Rectal smooth muscle tissue (tissue), 1 donor: ENCODE measurements around the gene CDH2.

Experiments used
- H3K27ac ChIP-seq: one replicate; pipeline ENCODE4 v1.7.0; 2013; ENCODE audit warnings: low read depth, low read length, inconsistent platforms
- H3K27me3 ChIP-seq: one replicate; pipeline ENCODE4 v1.7.0; 2013; ENCODE audit warnings: low read length; ENCODE audit not compliant: control insufficient read depth, insufficient read depth
- H3K36me3 ChIP-seq: one replicate; pipeline ENCODE4 v1.7.0; 2013; ENCODE audit warnings: low read length; ENCODE audit not compliant: control insufficient read depth, insufficient read depth
- H3K4me1 ChIP-seq: one replicate; pipeline ENCODE4 v1.7.0; 2013; ENCODE audit warnings: low read length; ENCODE audit not compliant: control insufficient read depth, insufficient read depth
- H3K4me3 ChIP-seq: one replicate; pipeline ENCODE4 v1.7.0; 2013; ENCODE audit warnings: low read length
- H3K9ac ChIP-seq: one replicate; pipeline ENCODE4 v1.7.0; 2013; ENCODE audit warnings: low read length

Gene CDH2

GRCh38 chr18:28086670-28087552, 90.0 kb downstream of the CDH2 start:
- H3K27me3 ChIP-seq = no peaks in the 10 kb centered on the region
- H3K4me3 ChIP-seq = no peak overlapping the region
- no peaks in the 10 kb centered on the region for H3K36me3 ChIP-seq
- no peak overlapping the region for H3K9ac ChIP-seq
- H3K27ac ChIP-seq = no peak overlapping the region
- no peaks in the 10 kb centered on the region for H3K4me1 ChIP-seq

- Histone ChIP-seq H3K36me3 (no peaks in the 10 kb centered on the region), H3K9ac (no peak overlapping the region), H3K4me1 (no peaks in the 10 kb centered on the region), H3K4me3 (no peak overlapping the region), H3K27ac (no peak overlapping the region), H3K27me3 (no peaks in the 10 kb centered on the region)
Observed at GRCh38 chr18:28081516-28081915, 95.4 kb downstream of the CDH2 start.

GRCh38 chr18:28080876-28081300, 96.0 kb downstream of the CDH2 start:
- no peaks in the 10 kb centered on the region for H3K4me1 ChIP-seq
- H3K4me3 ChIP-seq = no peak overlapping the region
- H3K36me3 ChIP-seq = no peaks in the 10 kb centered on the region
- H3K27me3 ChIP-seq = no peaks in the 10 kb centered on the region
- H3K27ac ChIP-seq = no peak overlapping the region
- H3K9ac ChIP-seq = no peak overlapping the region

- H3K27ac ChIP-seq = no peak overlapping the region
- H3K4me1 ChIP-seq = no peaks in the 10 kb centered on the region
- no peak overlapping the region for H3K9ac ChIP-seq
- H3K4me3 ChIP-seq = no peak overlapping the region
- H3K27me3 ChIP-seq = no peaks in the 10 kb centered on the region
- no peaks in the 10 kb centered on the region for H3K36me3 ChIP-seq
Observed at GRCh38 chr18:28079883-28080282, 97.0 kb downstream of the CDH2 start.

GRCh38 chr18:28078849-28079248, 98.1 kb downstream of the CDH2 start:
- Histone ChIP-seq H3K4me3 (no peak overlapping the region), H3K36me3 (no peaks in the 10 kb centered on the region), H3K9ac (no peak overlapping the region), H3K4me1 (no peaks in the 10 kb centered on the region), H3K27me3 (no peaks in the 10 kb centered on the region), H3K27ac (no peak overlapping the region)

- H3K27ac ChIP-seq = no peak overlapping the region
- H3K4me1 ChIP-seq = no peaks in the 10 kb centered on the region
- H3K36me3 ChIP-seq = no peaks in the 10 kb centered on the region
- no peaks in the 10 kb centered on the region for H3K27me3 ChIP-seq
- no peak overlapping the region for H3K4me3 ChIP-seq
- no peak overlapping the region for H3K9ac ChIP-seq
Observed at GRCh38 chr18:28078298-28078697, 98.6 kb downstream of the CDH2 start.

- H3K27me3 ChIP-seq = no peaks in the 10 kb centered on the region
- no peaks in the 10 kb centered on the region for H3K4me1 ChIP-seq
- H3K4me3 ChIP-seq = no peak overlapping the region
- H3K9ac ChIP-seq = no peak overlapping the region
- H3K27ac ChIP-seq = no peak overlapping the region
- H3K36me3 ChIP-seq = no peaks in the 10 kb centered on the region
Observed at GRCh38 chr18:28075501-28075900, 101.4 kb downstream of the CDH2 start.

GRCh38 chr18:28074076-28074475, 102.9 kb downstream of the CDH2 start:
- Histone ChIP-seq H3K9ac (no peak overlapping the region), H3K36me3 (no peaks in the 10 kb centered on the region)

GRCh38 chr18:28073658-28074057, 103.3 kb downstream of the CDH2 start:
- Histone ChIP-seq H3K4me1 (no peaks in the 10 kb centered on the region), H3K4me3 (no peak overlapping the region), H3K27me3 (no peaks in the 10 kb centered on the region), H3K9ac (no peak overlapping the region), H3K27ac (no peak overlapping the region), H3K36me3 (no peaks in the 10 kb centered on the region)

More at GRCh38 chr18:28074076-28074475, 102.9 kb downstream of the CDH2 start:
- H3K27ac ChIP-seq = no peak overlapping the region
- H3K27me3 ChIP-seq = no peaks in the 10 kb centered on the region
- no peaks in the 10 kb centered on the region for H3K4me1 ChIP-seq
- no peak overlapping the region for H3K4me3 ChIP-seq

GRCh38 chr18:28071199-28071598, 105.7 kb downstream of the CDH2 start:
- Histone ChIP-seq H3K9ac (no peak overlapping the region), H3K27ac (no peak overlapping the region), H3K36me3 (no peaks in the 10 kb centered on the region), H3K4me3 (no peak overlapping the region), H3K27me3 (no peaks in the 10 kb centered on the region), H3K4me1 (no peaks in the 10 kb centered on the region)

GRCh38 chr18:28068207-28068606, 108.7 kb downstream of the CDH2 start:
- H3K9ac ChIP-seq = no peak overlapping the region
- no peaks in the 10 kb centered on the region for H3K4me1 ChIP-seq
- H3K27me3 ChIP-seq = no peaks in the 10 kb centered on the region
- H3K36me3 ChIP-seq = no peaks in the 10 kb centered on the region
- no peak overlapping the region for H3K4me3 ChIP-seq
- no peak overlapping the region for H3K27ac ChIP-seq

- Histone ChIP-seq H3K27me3 (no peaks in the 10 kb centered on the region), H3K4me3 (no peak overlapping the region), H3K9ac (no peak overlapping the region), H3K4me1 (no peaks in the 10 kb centered on the region), H3K36me3 (no peaks in the 10 kb centered on the region), H3K27ac (no peak overlapping the region)
Observed at GRCh38 chr18:28067346-28067745, 109.6 kb downstream of the CDH2 start.

GRCh38 chr18:28065793-28066186, 111.1 kb downstream of the CDH2 start:
- no peak overlapping the region for H3K4me3 ChIP-seq
- no peaks in the 10 kb centered on the region for H3K27me3 ChIP-seq
- H3K27ac ChIP-seq = no peak overlapping the region
- no peaks in the 10 kb centered on the region for H3K36me3 ChIP-seq
- H3K9ac ChIP-seq = no peak overlapping the region
- H3K4me1 ChIP-seq = no peaks in the 10 kb centered on the region
